ENCODE data around the gene CHID1. TPM values are rescaled to one million over a fixed set of nuclear protein-coding genes. Genes with fewer than 3 reads are reported as not detected.

Gene CHID1
- polyA plus RNA-seq, 1 donor from 2014 or later = 51.2 TPM

- no peaks in the 10 kb centered on the region for H3K9me3 ChIP-seq (ENCODE audit: low read length)
- no peak overlapping the region for H2AFZ ChIP-seq (ENCODE audit: low read depth, low read length)
- no peak overlapping the region for H3K4me3 ChIP-seq (ENCODE audit: low read length)
- no peak for TF ChIP-seq POLR2AphosphoS5 (IDR thresholded peaks at IDR 0.05)
- no peak for TF ChIP-seq REST (IDR thresholded peaks at IDR 0.05; ENCODE audit: borderline replicate concordance)
- no peak for TF ChIP-seq RAD21 (conservative IDR thresholded peaks at IDR 0.05)
- TF ChIP-seq TAF1 (IDR thresholded peaks at IDR 0.05; ENCODE audit: low read depth) = no peak
- no peak for TF ChIP-seq MXI1 (conservative IDR thresholded peaks at IDR 0.05; ENCODE audit: poor library complexity, severe bottlenecking)
- TF ChIP-seq CTCF (IDR thresholded peaks at IDR 0.05; ENCODE audit: poor library complexity, severe bottlenecking) = no peak
- no peak for TF ChIP-seq EZH2 (IDR thresholded peaks at IDR 0.05; ENCODE audit: borderline replicate concordance, insufficient read depth, low read length, poor library complexity, severe bottlenecking)
- TF ChIP-seq SMC3 (conservative IDR thresholded peaks at IDR 0.05; ENCODE audit: poor library complexity) = no peak
- H4K20me1 ChIP-seq (ENCODE audit: insufficient read depth) = no peaks in the 10 kb centered on the region
- no peaks in the 10 kb centered on the region for H3F3A ChIP-seq (ENCODE audit: insufficient read depth, low read length, poor library complexity, severe bottlenecking)
- H3K4me2 ChIP-seq (ENCODE audit: low read length) = no peak overlapping the region
- no peak overlapping the region for H3K9ac ChIP-seq (ENCODE audit: low read length)
- H3K27ac ChIP-seq (ENCODE audit: low read length) = no peak overlapping the region
- peaks cover 12% of the 10 kb centered on the region for H3K79me2 ChIP-seq (replicated peaks; ENCODE audit: insufficient read depth, low read length)
- H3K9me2 ChIP-seq (ENCODE audit: insufficient read depth, low read length) = no peaks in the 10 kb centered on the region
- no peaks in the 10 kb centered on the region for H3K36me3 ChIP-seq (ENCODE audit: insufficient read depth, low read length)
- peaks cover 3% of the 10 kb centered on the region for H3K27me3 ChIP-seq (ENCODE audit: insufficient read depth, low read depth, low read length)
Measured at GRCh38 chr11:838441-839279, 72.0 kb downstream of the CHID1 start.

DNA sequence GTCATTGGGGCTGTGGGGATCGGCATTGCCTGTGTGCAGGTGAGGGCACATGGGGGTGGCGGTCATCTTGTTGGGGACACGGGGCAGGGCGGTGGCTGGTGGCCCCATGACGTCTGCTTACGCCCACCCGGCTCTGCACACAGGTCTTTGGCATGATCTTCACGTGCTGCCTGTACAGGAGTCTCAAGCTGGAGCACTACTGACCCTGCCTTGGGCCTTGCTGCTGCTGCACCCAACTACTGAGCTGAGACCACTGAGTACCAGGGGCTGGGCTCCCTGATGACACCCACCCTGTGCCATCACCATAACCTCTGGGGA, 72.7 kb downstream of the CHID1 start:
- Histone ChIP-seq H3K9ac (ENCODE audit: low read length) (no peak overlapping the region), H4K20me1 (ENCODE audit: insufficient read depth) (no peaks in the 10 kb centered on the region), H3K36me3 (ENCODE audit: insufficient read depth, low read length) (no peaks in the 10 kb centered on the region), H3F3A (ENCODE audit: insufficient read depth, low read length, poor library complexity, severe bottlenecking) (no peaks in the 10 kb centered on the region), H3K9me3 (ENCODE audit: low read length) (no peaks in the 10 kb centered on the region), H2AFZ (ENCODE audit: low read depth, low read length) (no peak overlapping the region), H3K4me3 (ENCODE audit: low read length) (no peak overlapping the region), H3K27ac (ENCODE audit: low read length) (no peak overlapping the region), H3K4me2 (ENCODE audit: low read length) (no peak overlapping the region), H3K79me2 (replicated peaks; ENCODE audit: insufficient read depth, low read length) (peaks cover 12% of the 10 kb centered on the region), H3K9me2 (ENCODE audit: insufficient read depth, low read length) (no peaks in the 10 kb centered on the region), H3K27me3 (ENCODE audit: insufficient read depth, low read depth, low read length) (no peaks in the 10 kb centered on the region)
- TF ChIP-seq EP300 (conservative IDR thresholded peaks at IDR 0.05; ENCODE audit: poor library complexity, severe bottlenecking) (no peak), SMC3 (conservative IDR thresholded peaks at IDR 0.05; ENCODE audit: poor library complexity) (no peak), RAD21 (conservative IDR thresholded peaks at IDR 0.05) (no peak), TAF1 (IDR thresholded peaks at IDR 0.05; ENCODE audit: low read depth) (no peak), REST (IDR thresholded peaks at IDR 0.05; ENCODE audit: borderline replicate concordance) (no peak), CTCF (IDR thresholded peaks at IDR 0.05; ENCODE audit: poor library complexity, severe bottlenecking) (no peak), MXI1 (conservative IDR thresholded peaks at IDR 0.05; ENCODE audit: poor library complexity, severe bottlenecking) (no peak), EZH2 (IDR thresholded peaks at IDR 0.05; ENCODE audit: borderline replicate concordance, insufficient read depth, low read length, poor library complexity, severe bottlenecking) (no peak), POLR2AphosphoS5 (IDR thresholded peaks at IDR 0.05) (no peak)

Data from neural cell (in vitro differentiated cells).